Liver (tissue), 9 donors: Measurements from ENCODE around the gene DPH5. TPM values are rescaled to one million over a fixed set of nuclear protein-coding genes. Genes with fewer than 3 reads are reported as not detected.

Source experiments
- DNase-seq: peaks from one replicate; pipeline ENCODE4 v3.0.0-alpha.2; 2017; ENCODE audit warnings: low spot score
- H3K27ac ChIP-seq, 2 donors: one replicate each; pipeline ENCODE4 v1.7.0; 2013; ENCODE audit warnings: inconsistent platforms in 2 of 2, low read length in 2 of 2, control low read depth in 1 of 2, low read depth in 1 of 2, mild to moderate bottlenecking in 1 of 2
- H3K27me3 ChIP-seq, 4 donors: one replicate each; pipeline versions ENCODE4 v1.6.1 to v1.7.0; 2013; ENCODE audit warnings: low read length in 3 of 4, inconsistent platforms in 1 of 4, mild to moderate bottlenecking in 1 of 4, moderate library complexity in 1 of 4; ENCODE audit not compliant: control insufficient read depth in 4 of 4, insufficient read depth in 4 of 4
- H3K36me3 ChIP-seq, 4 donors: one replicate each; pipeline versions ENCODE4 v1.6.1 to v1.7.0; 2013; ENCODE audit warnings: low read length in 3 of 4, mild to moderate bottlenecking in 3 of 4, low read depth in 1 of 4, moderate library complexity in 1 of 4; ENCODE audit not compliant: control insufficient read depth in 4 of 4, insufficient read depth in 3 of 4
- H3K4me1 ChIP-seq, 4 donors: one replicate each; pipeline versions ENCODE4 v1.6.1 to v1.7.0; 2013; ENCODE audit warnings: low read length in 3 of 4, mild to moderate bottlenecking in 3 of 4, moderate library complexity in 1 of 4; ENCODE audit not compliant: control insufficient read depth in 4 of 4, insufficient read depth in 4 of 4
- H3K4me3 ChIP-seq, 3 donors: one replicate each; pipeline versions ENCODE4 v1.6.1 to v1.7.0; 2013; ENCODE audit warnings: low read length in 3 of 3, control low read depth in 1 of 3, low read depth in 1 of 3, mild to moderate bottlenecking in 1 of 3
- H3K9ac ChIP-seq, 2 donors: one replicate each; pipeline ENCODE4 v1.7.0; 2013; ENCODE audit warnings: low read length in 2 of 2, mild to moderate bottlenecking in 2 of 2, moderate library complexity in 2 of 2, control low read depth in 1 of 2, low read depth in 1 of 2
- H3K9me3 ChIP-seq, 4 donors: one replicate each; pipeline versions ENCODE4 v1.6.1 to v1.7.0; 2013; ENCODE audit warnings: low read length in 3 of 4; ENCODE audit not compliant: control insufficient read depth in 4 of 4
- CTCF ChIP-seq: fragments of 150-350 bp; IDR thresholded peaks from 2 replicates; pipeline ENCODE4 v1.5.1; 2017; ENCODE audit warnings: improper control_type of control experiment, low read depth, low read length; ENCODE audit not compliant: missing input control
- FOXA1 ChIP-seq: IDR thresholded peaks from 2 replicates; pipeline ENCODE4 v1.6.1; 2016; ENCODE audit warnings: antibody characterized with exemption
- FOXA2 ChIP-seq: IDR thresholded peaks from 2 replicates; pipeline ENCODE4 v1.6.1; 2016; ENCODE audit warnings: antibody characterized with exemption
- HNF4A ChIP-seq, 2 donors: conservative IDR thresholded peaks; 2 replicates each; pipeline ENCODE4 v1.6.1; 2016; ENCODE audit warnings: antibody characterized with exemption in 2 of 2, mild to moderate bottlenecking in 2 of 2
- HNF4G ChIP-seq: IDR thresholded peaks from 2 replicates; pipeline ENCODE4 v1.6.1; 2016; ENCODE audit warnings: antibody characterized with exemption
- JUND ChIP-seq, 2 donors: IDR thresholded peaks; 2 replicates each; pipeline ENCODE4 v1.6.1; 2016; ENCODE audit warnings: antibody characterized with exemption in 2 of 2
- MAX ChIP-seq: IDR thresholded peaks from 2 replicates; pipeline ENCODE4 v1.6.1; 2016; ENCODE audit warnings: antibody characterized with exemption
- NR2F2 ChIP-seq: IDR thresholded peaks from 2 replicates; pipeline ENCODE4 v1.6.1; 2016; ENCODE audit warnings: antibody characterized with exemption
- REST ChIP-seq: IDR thresholded peaks from 2 replicates; pipeline ENCODE4 v1.6.1; 2016; ENCODE audit warnings: antibody characterized with exemption, mild to moderate bottlenecking
- RXRA ChIP-seq, 2 donors: IDR thresholded peaks; 2 replicates each; pipeline ENCODE4 v1.6.1; 2017 to 2018; ENCODE audit warnings: antibody characterized with exemption in 2 of 2, mild to moderate bottlenecking in 1 of 2
- SP1 ChIP-seq: IDR thresholded peaks from 2 replicates; pipeline ENCODE4 v1.6.1; 2018; ENCODE audit warnings: antibody characterized with exemption, mild to moderate bottlenecking
- YY1 ChIP-seq: IDR thresholded peaks from 2 replicates; pipeline ENCODE4 v1.6.1; 2016; ENCODE audit warnings: antibody characterized with exemption, mild to moderate bottlenecking
- WGBS: extraction: QIAGEN DNeasy Blood & Tissue Kit; methylation state at CpG from one replicate; pipeline ENCODE4 v1.1.7; 2013; 5-methylcytosine and 5-hydroxymethylcytosine counted together
- polyA plus RNA-seq, 2 donors: library from polyadenylated mRNA; stranded (reverse) in 1 of 2; unstranded in 1 of 2; fragments of 200-250 nt in 1 of 2; fragments of >200 nt in 1 of 2; fragmentation: Nextera tagmentation in 1 of 2; extraction: Ambion mirVana in 1 of 2; gene quantifications; one replicate each; pipeline versions ENCODE4 v1.2.1 to v1.2.3, GENCODE V29; 2013 to 2015
- total RNA-seq, 2 donors: library from RNA; depleted of rRNA; stranded (reverse); fragments of >200 nt; gene quantifications; one replicate each; pipeline ENCODE4 v1.2.3, GENCODE V29; 2014
- TF ChIP-seq, protein P1 (sequence below): IDR thresholded peaks from 2 replicates; pipeline ENCODE4 v1.6.1; 2016; ENCODE audit warnings: antibody characterized with exemption
- donor health status: healthy.
- donor health status: healthy.
- donor health status: healthy.
- donor health status: healthy.
- donor health status: healthy.

The DPH5 gene
- total and polyA plus RNA-seq, 4 donors, result 12.9 to 16.3 (median 14.8) TPM

GRCh38 chr1:101013776-101014175, 11.8 kb downstream of the DPH5 start:
- H3K36me3 ChIP-seq, result no peaks in the 10 kb centered on the region
- WGBS, result 84% methylated on average over 1 of the region's 1 CpG
- H3K27ac ChIP-seq, result no peak overlapping the region
- no peaks in the 10 kb centered on the region for H3K9me3 ChIP-seq
- no peak overlapping the region for H3K9ac ChIP-seq
- no peak for DNase-seq
- H3K27me3 ChIP-seq, result no peaks in the 10 kb centered on the region
- TF ChIP-seq FOXA2 (no peak), FOXA1 (no peak), SP1 (no peak), HNF4G (no peak), JUND (IDR thresholded peaks at IDR 0.05) (no peak), RXRA (IDR thresholded peaks at IDR 0.05) (no peak)
- H3K4me3 ChIP-seq, result no peak overlapping the region
- H3K4me1 ChIP-seq, result no peaks in the 10 kb centered on the region

DNA sequence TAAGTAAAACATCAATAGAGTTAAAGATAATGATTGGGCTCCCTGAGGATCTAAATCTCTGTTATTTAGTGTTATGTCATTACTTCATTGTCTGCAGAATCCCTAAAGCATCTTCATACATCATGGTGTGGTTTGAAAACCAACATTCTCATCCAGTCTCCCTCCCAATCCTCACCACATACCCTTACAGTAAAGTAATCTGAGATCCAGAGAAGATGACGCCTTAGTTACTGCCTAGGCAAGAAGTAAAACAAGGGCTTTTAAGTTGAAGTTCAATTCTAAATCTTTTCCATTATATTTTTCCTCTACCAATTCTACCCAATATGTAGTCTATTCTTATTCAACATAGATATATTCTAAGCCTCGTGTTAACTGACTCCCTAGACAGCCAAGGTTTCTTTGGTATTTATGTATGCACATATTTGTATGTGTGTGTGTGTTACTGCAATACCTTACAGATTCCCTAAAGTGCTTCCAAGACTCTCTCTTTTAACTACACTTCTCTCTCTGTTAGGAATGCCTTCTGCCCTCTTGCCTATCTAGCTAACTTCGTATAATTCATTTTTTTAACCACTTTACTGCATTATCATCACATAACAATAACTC, 17.3 kb downstream of the DPH5 start:
- Histone ChIP-seq H3K27ac (no peak overlapping the region), H3K36me3 (no peaks in the 10 kb centered on the region), H3K4me1 (peaks cover 2 to 12% (median 9%) of the 10 kb centered on the region in 4 donors), H3K9ac (no peak overlapping the region), H3K4me3 (no peak overlapping the region), H3K27me3 (no peaks in the 10 kb centered on the region), H3K9me3 (no peaks in the 10 kb centered on the region)
- 97% methylated on average over 3 of the region's 3 CpGs for WGBS
- DNase-seq, result no peak
- no peak for TF ChIP-seq FOXA1
- TF ChIP-seq HNF4A (conservative IDR thresholded peaks at IDR 0.05), result no peak
- no peak for TF ChIP-seq CTCF
- TF ChIP-seq MAX, result no peak
- TF ChIP-seq, protein P1, sequence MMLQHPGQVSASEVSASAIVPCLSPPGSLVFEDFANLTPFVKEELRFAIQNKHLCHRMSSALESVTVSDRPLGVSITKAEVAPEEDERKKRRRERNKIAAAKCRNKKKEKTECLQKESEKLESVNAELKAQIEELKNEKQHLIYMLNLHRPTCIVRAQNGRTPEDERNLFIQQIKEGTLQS, result no peak
- TF ChIP-seq NR2F2, result no peak
- TF ChIP-seq YY1, result no peak
- TF ChIP-seq JUND (IDR thresholded peaks at IDR 0.05), result no peak

- DNase-seq, result no peak
- TF ChIP-seq RXRA (IDR thresholded peaks at IDR 0.05) (peak in 1 of 2 donors; percentile 24), REST (no peak)
- H3K9ac ChIP-seq, result no peak overlapping the region
- peaks cover 2 to 12% (median 9%) of the 10 kb centered on the region in 4 donors for H3K4me1 ChIP-seq
- no peaks in the 10 kb centered on the region for H3K36me3 ChIP-seq
- no peak overlapping the region for H3K27ac ChIP-seq
- no peaks in the 10 kb centered on the region for H3K9me3 ChIP-seq
- H3K4me3 ChIP-seq, result no peak overlapping the region
- no peaks in the 10 kb centered on the region for H3K27me3 ChIP-seq
- WGBS, result 77% methylated on average over 2 of the region's 2 CpGs
Measured at GRCh38 chr1:101006553-101006952, 19.0 kb downstream of the DPH5 start.
